ENCODE results near the gene CLASRP.

Gene CLASRP

GRCh38 chr19:45069056-45069455 is 30.2 kb downstream of the CLASRP start:
- no peak overlapping the region for H3K4me3 ChIP-seq (ENCODE audit: low read depth, low read length)
- TF ChIP-seq, protein P1, sequence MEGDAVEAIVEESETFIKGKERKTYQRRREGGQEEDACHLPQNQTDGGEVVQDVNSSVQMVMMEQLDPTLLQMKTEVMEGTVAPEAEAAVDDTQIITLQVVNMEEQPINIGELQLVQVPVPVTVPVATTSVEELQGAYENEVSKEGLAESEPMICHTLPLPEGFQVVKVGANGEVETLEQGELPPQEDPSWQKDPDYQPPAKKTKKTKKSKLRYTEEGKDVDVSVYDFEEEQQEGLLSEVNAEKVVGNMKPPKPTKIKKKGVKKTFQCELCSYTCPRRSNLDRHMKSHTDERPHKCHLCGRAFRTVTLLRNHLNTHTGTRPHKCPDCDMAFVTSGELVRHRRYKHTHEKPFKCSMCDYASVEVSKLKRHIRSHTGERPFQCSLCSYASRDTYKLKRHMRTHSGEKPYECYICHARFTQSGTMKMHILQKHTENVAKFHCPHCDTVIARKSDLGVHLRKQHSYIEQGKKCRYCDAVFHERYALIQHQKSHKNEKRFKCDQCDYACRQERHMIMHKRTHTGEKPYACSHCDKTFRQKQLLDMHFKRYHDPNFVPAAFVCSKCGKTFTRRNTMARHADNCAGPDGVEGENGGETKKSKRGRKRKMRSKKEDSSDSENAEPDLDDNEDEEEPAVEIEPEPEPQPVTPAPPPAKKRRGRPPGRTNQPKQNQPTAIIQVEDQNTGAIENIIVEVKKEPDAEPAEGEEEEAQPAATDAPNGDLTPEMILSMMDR (IDR thresholded peaks at IDR 0.05; ENCODE audit: low read depth, low read length, missing control alignments): no peak
- DNase-seq (ENCODE audit: low read depth): no peak
- in situ Hi-C loops (cut with HindIII; ENCODE audit: low sequenced_read_pairs): no loop called here

DNA sequence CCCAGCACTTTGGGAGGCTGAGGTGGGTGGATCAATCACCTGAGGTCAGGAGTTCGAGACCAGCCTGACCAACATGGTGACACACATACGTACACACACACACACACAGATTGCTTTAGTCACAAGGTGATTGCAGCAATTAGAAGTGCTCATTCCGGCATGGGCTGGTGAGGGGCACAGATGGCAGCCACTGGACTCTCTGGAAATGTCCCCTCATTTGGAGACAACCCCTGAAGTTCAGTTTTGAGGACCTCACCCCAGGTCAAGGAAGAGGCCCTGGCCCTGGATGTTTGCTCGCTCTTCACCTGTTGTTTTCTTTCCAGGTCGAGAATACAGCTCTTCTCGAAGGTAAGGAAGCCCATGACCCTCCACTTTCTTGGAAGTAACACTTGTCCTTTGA is 31.4 kb downstream of the CLASRP start:
- in situ Hi-C loops (cut with HindIII; ENCODE audit: low sequenced_read_pairs): no loop called here
- no peak for DNase-seq (ENCODE audit: low read depth)
- no peak overlapping the region for H3K4me3 ChIP-seq (ENCODE audit: low read depth, low read length)
- TF ChIP-seq, protein P1 (IDR thresholded peaks at IDR 0.05; ENCODE audit: low read depth, low read length, missing control alignments): no peak

DNA sequence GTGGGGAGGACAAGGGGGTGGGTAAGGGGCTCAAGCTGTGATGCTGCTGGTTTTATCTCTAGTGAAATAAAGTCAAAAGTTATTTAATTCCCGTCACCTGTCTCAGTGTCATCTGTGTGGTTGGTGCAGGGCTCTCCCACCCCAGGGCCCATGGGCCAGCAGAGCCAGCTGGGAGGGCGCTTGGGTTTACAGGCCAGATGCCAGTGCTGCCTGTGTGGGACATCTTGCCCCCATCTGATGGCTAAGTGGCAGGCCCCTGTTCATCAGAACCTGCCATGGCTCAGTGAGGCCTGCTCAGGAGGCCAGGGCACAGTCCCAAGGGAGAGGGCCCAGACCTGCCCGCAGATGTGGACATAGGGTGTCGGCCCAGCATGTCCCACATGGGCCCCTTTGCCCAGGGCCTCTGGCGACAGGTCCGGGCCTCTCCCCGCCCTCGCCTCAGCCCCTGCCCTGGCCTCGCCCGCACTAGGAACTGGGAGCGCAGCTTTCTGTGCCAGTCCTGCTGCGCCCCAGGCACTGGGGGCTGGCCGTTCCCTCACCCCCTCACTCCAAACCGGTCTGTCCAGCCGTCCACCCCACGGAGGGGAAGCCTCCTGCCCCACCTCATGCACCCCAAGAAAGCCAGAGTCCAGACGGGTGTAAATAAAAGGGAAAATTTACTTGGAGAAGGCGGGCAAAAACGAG is 32.2 kb downstream of the CLASRP start:
- TF ChIP-seq, protein P1 (IDR thresholded peaks at IDR 0.05; ENCODE audit: low read depth, low read length, missing control alignments): no peak
- no peak for DNase-seq (ENCODE audit: low read depth)
- in situ Hi-C loops (cut with HindIII; ENCODE audit: low sequenced_read_pairs): no loop called here
- H3K4me3 ChIP-seq (ENCODE audit: low read depth, low read length): no peak overlapping the region

DNA sequence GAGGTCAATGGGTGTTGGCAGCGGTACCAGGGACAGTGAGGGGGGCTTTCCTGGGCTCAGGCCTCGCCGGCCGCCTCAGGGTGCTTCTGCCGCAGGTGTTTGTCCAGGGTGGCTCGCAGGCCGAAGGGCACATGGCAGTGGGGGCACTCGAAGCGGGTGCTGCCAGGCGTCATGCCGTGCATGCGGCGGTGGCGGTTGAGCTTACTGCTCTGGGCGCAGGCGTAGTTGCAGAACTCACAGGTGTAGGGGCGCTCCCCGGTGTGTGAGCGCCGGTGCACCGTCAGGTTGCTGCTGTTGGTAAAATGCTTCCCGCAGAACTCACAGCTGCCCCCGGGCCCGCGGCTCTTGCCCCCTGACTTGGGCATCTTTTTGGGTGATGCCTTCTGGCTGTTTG is 32.7 kb downstream of the CLASRP start:
- in situ Hi-C loops (cut with HindIII; ENCODE audit: low sequenced_read_pairs): no loop called here
- no peak for DNase-seq (ENCODE audit: low read depth)
- TF ChIP-seq, protein P1 (IDR thresholded peaks at IDR 0.05; ENCODE audit: low read depth, low read length, missing control alignments): no peak
- no peak overlapping the region for H3K4me3 ChIP-seq (ENCODE audit: low read depth, low read length)

DNA sequence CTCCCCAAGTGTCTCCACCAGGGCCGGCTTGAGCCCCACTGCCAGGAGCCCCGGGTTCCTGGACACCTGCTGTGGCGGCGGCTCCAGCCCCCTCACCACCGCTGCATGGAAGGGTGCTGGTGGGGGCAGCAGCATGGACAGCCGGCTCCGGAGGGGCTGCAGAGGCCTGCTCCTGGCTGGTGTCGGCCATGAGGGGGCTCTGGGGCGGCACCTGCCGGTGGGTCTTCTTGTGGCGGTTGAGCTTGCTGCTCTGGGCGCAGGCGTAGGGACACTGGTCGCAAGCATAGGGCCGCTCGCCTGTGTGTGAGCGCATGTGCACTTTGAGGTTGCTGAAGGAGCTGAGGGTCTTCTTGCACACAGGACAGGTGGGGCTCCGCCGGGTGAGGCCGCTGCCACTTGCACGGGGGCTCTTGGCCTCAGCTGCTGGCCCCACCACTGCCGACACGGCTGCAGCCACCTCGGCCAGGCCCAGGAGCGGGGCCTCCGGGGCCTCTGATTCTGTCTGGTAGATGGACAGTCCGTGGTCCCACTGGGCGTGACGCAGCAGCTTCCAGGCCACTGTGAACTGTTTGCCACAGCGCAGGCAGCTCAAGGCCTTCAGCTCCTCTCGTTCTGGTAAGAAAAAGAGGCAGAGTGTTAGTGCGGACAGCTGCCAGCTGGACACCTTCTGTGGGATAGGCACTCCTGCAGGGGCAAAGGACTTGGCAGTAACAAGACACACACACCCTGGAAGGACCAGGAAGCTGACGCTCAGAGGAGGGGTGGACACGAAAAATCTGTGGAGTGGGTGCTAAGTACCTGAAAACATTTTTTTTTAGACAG is 33.3 kb downstream of the CLASRP start:
- TF ChIP-seq, protein P1 (IDR thresholded peaks at IDR 0.05; ENCODE audit: low read depth, low read length, missing control alignments): no peak
- in situ Hi-C loops (cut with HindIII; ENCODE audit: low sequenced_read_pairs): no loop called here
- no peak for DNase-seq (ENCODE audit: low read depth)
- no peak overlapping the region for H3K4me3 ChIP-seq (ENCODE audit: low read depth, low read length)

DNA sequence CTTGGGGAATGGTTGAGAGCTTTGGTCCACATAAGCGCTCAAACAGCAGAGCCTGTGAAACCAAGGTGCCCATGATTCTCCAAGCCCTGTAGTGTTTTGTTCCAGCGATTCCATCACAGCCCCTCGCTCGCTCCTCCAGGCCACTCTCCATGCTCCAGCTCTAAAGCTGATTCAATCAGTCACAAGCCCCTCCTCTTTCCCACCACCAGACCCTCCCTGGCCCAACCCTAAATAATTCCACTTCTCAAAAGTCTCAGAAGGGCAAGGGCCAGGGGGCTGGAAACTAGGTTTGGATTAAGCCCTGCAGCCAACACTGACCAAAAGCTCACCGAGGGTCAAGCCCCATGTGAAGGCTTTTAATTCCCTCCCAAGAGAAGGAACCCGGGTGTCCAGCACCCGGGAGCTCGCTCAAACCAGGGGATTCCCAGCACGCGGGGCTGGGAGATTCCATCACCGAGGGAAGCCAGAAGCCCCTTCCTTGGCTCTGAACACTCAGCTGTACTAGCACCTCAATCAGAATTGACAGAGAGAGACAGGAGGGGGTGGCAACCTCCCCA is 36.0 kb downstream of the CLASRP start:
- in situ Hi-C loops (cut with HindIII; ENCODE audit: low sequenced_read_pairs): no loop called here
- TF ChIP-seq, protein P1 (IDR thresholded peaks at IDR 0.05; ENCODE audit: low read depth, low read length, missing control alignments): no peak
- no peak for DNase-seq (ENCODE audit: low read depth)
- no peak overlapping the region for H3K4me3 ChIP-seq (ENCODE audit: low read depth, low read length)
